WTC11 (cell line): ENCODE measurements around the gene NPLOC4. TPM values are rescaled to one million over a fixed set of nuclear protein-coding genes. Genes with fewer than 3 reads are reported as not detected.

Experiments used
- ATAC-seq: fragments of 200-7000 bp; cut with Tn5 transposase; 2 replicates; pipeline ENCODE4 v1.10.0; 2021; ENCODE audit warnings: mild to moderate bottlenecking, moderate library complexity
- CTCF ChIA-PET: fragments of 300-600 bp; sonication (Branson Sonifier 250); formaldehyde crosslinking; loops from one replicate; lab custom pipeline; 2021; ENCODE audit warnings: antibody characterized with exemption; lab: Charles Lee
- POLR2A ChIA-PET: fragments of 350-600 bp; sonication (Branson Sonifier 250); formaldehyde crosslinking; loops from one replicate; lab custom pipeline; 2021; ENCODE audit warnings: antibody characterized with exemption; lab: Charles Lee
- DNase-seq: peaks from one replicate; pipeline ENCODE4 v3.0.0; 2021; ENCODE audit warnings: low spot score
- H3K27ac Mint-ChIP-seq: 2 replicates; pipeline ENCODE4 v1.8.0; 2021; ENCODE audit warnings: mixed read lengths
- H3K27me3 Mint-ChIP-seq: 2 replicates; pipeline ENCODE4 v1.8.0; 2021; ENCODE audit warnings: low read depth, mild to moderate bottlenecking, moderate library complexity, mixed read lengths
- H3K36me3 Mint-ChIP-seq: 2 replicates; pipeline ENCODE4 v1.8.0; 2021; ENCODE audit warnings: mixed read lengths
- H3K4me1 Mint-ChIP-seq: 2 replicates; pipeline ENCODE4 v1.8.0; 2022; ENCODE audit warnings: mixed read lengths
- H3K4me3 Mint-ChIP-seq: 2 replicates; pipeline ENCODE4 v1.8.0; 2021; ENCODE audit warnings: mild to moderate bottlenecking, moderate library complexity, mixed read lengths
- H3K9me3 Mint-ChIP-seq: 2 replicates; pipeline ENCODE4 v1.8.0; 2021; ENCODE audit warnings: mixed read lengths
- ARID4B ChIP-seq: sonication (generic); formaldehyde crosslinking; IDR thresholded peaks from 2 replicates; pipeline ENCODE4 v1.8.0; 2023; ENCODE audit warnings: missing genetic modification reagents, mild to moderate bottlenecking, borderline replicate concordance
- CTCF ChIP-seq: fragments of 200-600 bp; IDR thresholded peaks from 2 replicates; pipeline ENCODE4 v1.8.0; 2022; ENCODE audit warnings: antibody characterized with exemption
- GABPB1 ChIP-seq: sonication (generic); formaldehyde crosslinking; IDR thresholded peaks from 2 replicates; pipeline ENCODE4 v1.8.1; 2023; ENCODE audit warnings: mild to moderate bottlenecking, missing genetic modification reagents
- OVOL2 ChIP-seq: fragments of 250-450 bp; sonication (Bioruptor Pico); IDR thresholded peaks from 2 replicates; pipeline ENCODE4 v1.9.0; 2021; ENCODE audit warnings: mild to moderate bottlenecking, borderline replicate concordance
- PRDM15 ChIP-seq: sonication (generic); formaldehyde crosslinking; IDR thresholded peaks from 2 replicates; pipeline ENCODE4 v1.8.0; 2022; ENCODE audit warnings: missing genetic modification reagents
- PRRX2 ChIP-seq: fragments of 250-450 bp; sonication (Bioruptor Pico); IDR thresholded peaks from 2 replicates; pipeline ENCODE4 v1.8.0; 2021; ENCODE audit warnings: mild to moderate bottlenecking
- RORB ChIP-seq: fragments of 250-450 bp; sonication (Bioruptor Pico); IDR thresholded peaks from 2 replicates; pipeline ENCODE4 v1.9.0; 2021; ENCODE audit warnings: mild to moderate bottlenecking
- STAT6 ChIP-seq: sonication (generic); formaldehyde crosslinking; conservative IDR thresholded peaks from 2 replicates; pipeline ENCODE4 v1.8.1; 2023; ENCODE audit warnings: mild to moderate bottlenecking, low read depth, missing genetic modification reagents, moderate library complexity
- USF2 ChIP-seq: sonication (generic); formaldehyde crosslinking; IDR thresholded peaks from 2 replicates; pipeline ENCODE4 v1.8.1; 2023; ENCODE audit warnings: mild to moderate bottlenecking, missing genetic modification reagents, moderate library complexity
- ZBTB43 ChIP-seq: sonication (generic); formaldehyde crosslinking; IDR thresholded peaks from 2 replicates; pipeline ENCODE4 v1.8.1; 2023; ENCODE audit warnings: mild to moderate bottlenecking, missing genetic modification reagents
- total RNA-seq: library from RNA; stranded (reverse); gene quantifications from 3 replicates; pipeline ENCODE4 v1.2.3, GENCODE V29; 2021

NPLOC4 gene
- total RNA-seq, 1 experiment from 2014 or later, result 83.5 TPM

GRCh38 chr17:81603846-81604610 is 32.9 kb downstream of the NPLOC4 start (continued):
- no peak for TF ChIP-seq USF2 (CRISPR knock-in tag)
- no peak for TF ChIP-seq ARID4B (CRISPR knock-in tag)
- TF ChIP-seq OVOL2 (CRISPR knock-in tag), result no peak

GRCh38 chr17:81601525-81602120 is 35.3 kb downstream of the NPLOC4 start:
- H3K4me1 Mint-ChIP-seq, result no peaks in the 10 kb centered on the region
- ChIA-PET POLR2A (no interaction called here), CTCF (interaction anchor here (0.8 to 1.6 kb wide), 7 partner anchors 22 to 436 kb away, joined by 3 to 5 read pairs (median 4); partner anchors contain the start of genes DCXR and FAAP100)
- H3K36me3 Mint-ChIP-seq, result peaks cover 53% of the 10 kb centered on the region
- peak overlapping the region; percentile 32; the same call in 1 of the 2 replicates for H3K27ac Mint-ChIP-seq
- no peaks in the 10 kb centered on the region for H3K27me3 Mint-ChIP-seq
- DNase-seq, result peak; percentile 20
- TF ChIP-seq STAT6 (CRISPR knock-in tag) (no peak), CTCF (peak; percentile 29; the same call in 1 of the 2 replicates), USF2 (CRISPR knock-in tag) (no peak)
- H3K4me3 Mint-ChIP-seq, result no peak overlapping the region
- no peaks in the 10 kb centered on the region for H3K9me3 Mint-ChIP-seq
- peak; percentile 86 for ATAC-seq

- no peak overlapping the region for H3K27ac Mint-ChIP-seq
- CTCF ChIA-PET, result interaction anchor here (1.3 to 1.6 kb wide), 3 partner anchors 20 to 438 kb away, joined by 3 to 5 read pairs (median 4); partner anchors contain the start of gene DCXR
- no peaks in the 10 kb centered on the region for H3K27me3 Mint-ChIP-seq
- no peak overlapping the region for H3K4me3 Mint-ChIP-seq
- POLR2A ChIA-PET, result interaction anchor here (0.5 kb wide), 1 partner anchor 15 kb away, joined by 3 read pairs; no protein-coding TSS in a partner anchor
- H3K36me3 Mint-ChIP-seq, result peaks cover 53% of the 10 kb centered on the region
- DNase-seq (no peak), ATAC-seq (no peak)
- H3K9me3 Mint-ChIP-seq, result no peaks in the 10 kb centered on the region
- no peaks in the 10 kb centered on the region for H3K4me1 Mint-ChIP-seq
- no peak for TF ChIP-seq ZBTB43
- TF ChIP-seq PRDM15 (CRISPR knock-in tag), result no peak
- TF ChIP-seq GABPB1 (CRISPR knock-in tag), result no peak
- TF ChIP-seq PRRX2, result no peak
- no peak for TF ChIP-seq RORB (CRISPR knock-in tag)
These were observed 37.0 kb downstream of the NPLOC4 start for GRCh38 chr17:81599719-81600486.
